Natural killer cell (primary cell): ENCODE measurements around the gene TP53I13. TPM values are rescaled to one million over a fixed set of nuclear protein-coding genes. Genes with fewer than 3 reads are reported as not detected.

ENCODE experiments used
- ATAC-seq, 3 donors: fragments of 150-1000 bp in 2 of 3; fragments of 200-7000 bp in 1 of 3; cut with Tn5 transposase; 1 replicate in 1 of 3; 2 replicates in 2 of 3; pipeline ENCODE4 v1.10.0; 2021; ENCODE audit warnings: mild to moderate bottlenecking in 2 of 3, moderate library complexity in 2 of 3
- DNase-seq, 2 donors: peaks; one replicate each; pipeline versions ENCODE4 v3.0.0 to v3.0.0-alpha.2; 2013 to 2021; ENCODE audit warnings: mixed read lengths in 1 of 2
- H3K27ac ChIP-seq: one replicate; pipeline ENCODE4 v1.5.1; 2013; ENCODE audit warnings: mild to moderate bottlenecking, low read length
- H3K27me3 ChIP-seq: one replicate; pipeline ENCODE4 v1.6.1; 2013; ENCODE audit warnings: low read length; ENCODE audit not compliant: control insufficient read depth, insufficient read depth
- H3K36me3 ChIP-seq: one replicate; pipeline ENCODE4 v1.6.1; 2013; ENCODE audit warnings: low read length; ENCODE audit not compliant: control insufficient read depth, insufficient read depth
- H3K4me1 ChIP-seq: one replicate; pipeline ENCODE4 v1.6.1; 2013; ENCODE audit warnings: low read length; ENCODE audit not compliant: control insufficient read depth, insufficient read depth
- H3K4me3 ChIP-seq: one replicate; pipeline ENCODE4 v1.5.1; 2013; ENCODE audit warnings: low read length
- H3K9me3 ChIP-seq: one replicate; pipeline ENCODE4 v1.6.1; 2013; ENCODE audit warnings: low read length; ENCODE audit not compliant: control insufficient read depth, insufficient read depth
- H3K27ac Mint-ChIP-seq, 2 donors: one replicate each; pipeline ENCODE4 v1.8.0; 2022; ENCODE audit warnings: mild to moderate bottlenecking in 2 of 2, mixed read lengths in 2 of 2, moderate library complexity in 1 of 2
- H3K27me3 Mint-ChIP-seq, 2 donors: one replicate each; pipeline ENCODE4 v1.8.0; 2022; ENCODE audit warnings: low read depth in 2 of 2, mixed read lengths in 2 of 2
- H3K36me3 Mint-ChIP-seq: one replicate; pipeline ENCODE4 v1.8.0; 2022; ENCODE audit warnings: mixed read lengths
- H3K4me1 Mint-ChIP-seq, 2 donors: one replicate each; pipeline ENCODE4 v1.8.0; 2022; ENCODE audit warnings: mixed read lengths in 2 of 2
- H3K4me3 Mint-ChIP-seq: one replicate; pipeline ENCODE4 v1.8.0; 2022; ENCODE audit warnings: mild to moderate bottlenecking, moderate library complexity, mixed read lengths
- H3K9me3 Mint-ChIP-seq, 2 donors: one replicate each; pipeline ENCODE4 v1.8.0; 2022; ENCODE audit warnings: mixed read lengths in 2 of 2
- WGBS: methylation state at CpG from one replicate; pipeline ENCODE4 v1.1.7; 2013; ENCODE audit warnings: missing lambda C conversion rate; ENCODE audit not compliant: insufficient coverage; 5-methylcytosine and 5-hydroxymethylcytosine counted together
- intact Hi-C: fragments of 100-400 bp; cut with micrococcal nuclease; formaldehyde crosslinking; loops from one replicate; pipeline ENCODE4 v1.14.2; 2022
- total RNA-seq, 4 donors: library from RNA; stranded (reverse); fragments of 120-200 nt in 1 of 4; gene quantifications; one replicate each; pipeline versions ENCODE4 v1.2.3 to v1.2.4, GENCODE V29; 2013 to 2022
- TF ChIP-seq, protein P1 (sequence below): fragments of 200-600 bp; IDR thresholded peaks from one replicate; pipeline ENCODE4 v1.8.0; 2022; ENCODE audit warnings: antibody characterized with exemption

The TP53I13 gene
- total RNA-seq, 3 donors from 2014 or later (not counting 1 experiment from before 2014, with no cell fraction given) = 122 to 148 (median 148) TPM

DNA sequence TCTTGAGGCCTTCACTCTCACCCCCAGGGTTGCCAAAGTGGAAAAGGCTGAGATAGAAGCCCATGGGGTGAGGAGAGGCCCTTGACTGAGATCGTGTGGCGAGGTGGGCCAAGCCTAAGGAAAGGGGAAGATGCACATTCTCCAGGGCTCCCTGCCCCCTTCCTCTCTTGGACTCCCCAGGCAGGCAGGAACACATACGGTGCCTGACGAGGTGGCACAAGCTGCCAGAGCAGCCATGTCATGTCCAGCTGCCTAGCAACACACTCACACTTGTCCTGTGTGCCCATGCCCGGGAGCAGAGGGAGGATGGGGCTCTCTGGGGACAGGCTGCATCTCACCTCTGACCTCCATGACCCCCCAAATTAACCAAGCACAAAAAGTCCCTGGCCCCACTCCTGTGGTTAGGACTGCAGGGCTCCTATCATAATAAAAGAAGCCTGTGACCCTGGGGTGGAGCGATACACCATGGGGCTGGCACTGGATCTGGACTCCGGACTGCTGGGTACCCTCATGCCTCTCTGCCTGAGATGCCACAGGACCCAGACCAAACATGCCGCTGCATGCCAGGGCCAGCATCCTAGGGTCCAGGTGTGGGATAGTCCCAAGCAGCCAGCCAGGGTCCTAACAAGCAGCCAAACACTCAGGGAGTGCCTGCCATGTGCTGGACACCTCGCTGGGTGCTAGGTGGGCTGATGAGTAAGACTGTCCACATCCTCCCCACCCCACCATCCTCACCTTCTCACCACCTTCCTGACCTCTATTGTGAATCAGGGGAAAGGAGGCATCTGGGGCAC lies 18.4 kb downstream of the TP53I13 start:
- no peaks in the 10 kb centered on the region for H3K27me3 Mint-ChIP-seq
- ATAC-seq (no peak), DNase-seq (no peak)
- no peaks in the 10 kb centered on the region for H3K9me3 Mint-ChIP-seq
- H3K9me3 ChIP-seq = no peaks in the 10 kb centered on the region
- no peaks in the 10 kb centered on the region for H3K27me3 ChIP-seq
- H3K4me3 ChIP-seq = no peak overlapping the region
- H3K4me3 Mint-ChIP-seq = no peak overlapping the region
- H3K36me3 ChIP-seq = peaks cover 12% of the 10 kb centered on the region
- peak overlapping the region; percentile 26 to 79 for H3K27ac Mint-ChIP-seq
- TF ChIP-seq, protein P1, sequence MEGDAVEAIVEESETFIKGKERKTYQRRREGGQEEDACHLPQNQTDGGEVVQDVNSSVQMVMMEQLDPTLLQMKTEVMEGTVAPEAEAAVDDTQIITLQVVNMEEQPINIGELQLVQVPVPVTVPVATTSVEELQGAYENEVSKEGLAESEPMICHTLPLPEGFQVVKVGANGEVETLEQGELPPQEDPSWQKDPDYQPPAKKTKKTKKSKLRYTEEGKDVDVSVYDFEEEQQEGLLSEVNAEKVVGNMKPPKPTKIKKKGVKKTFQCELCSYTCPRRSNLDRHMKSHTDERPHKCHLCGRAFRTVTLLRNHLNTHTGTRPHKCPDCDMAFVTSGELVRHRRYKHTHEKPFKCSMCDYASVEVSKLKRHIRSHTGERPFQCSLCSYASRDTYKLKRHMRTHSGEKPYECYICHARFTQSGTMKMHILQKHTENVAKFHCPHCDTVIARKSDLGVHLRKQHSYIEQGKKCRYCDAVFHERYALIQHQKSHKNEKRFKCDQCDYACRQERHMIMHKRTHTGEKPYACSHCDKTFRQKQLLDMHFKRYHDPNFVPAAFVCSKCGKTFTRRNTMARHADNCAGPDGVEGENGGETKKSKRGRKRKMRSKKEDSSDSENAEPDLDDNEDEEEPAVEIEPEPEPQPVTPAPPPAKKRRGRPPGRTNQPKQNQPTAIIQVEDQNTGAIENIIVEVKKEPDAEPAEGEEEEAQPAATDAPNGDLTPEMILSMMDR = no peak
- no peak overlapping the region for H3K27ac ChIP-seq
- 78% methylated on average over 8 of the region's 9 CpGs for WGBS
- H3K36me3 Mint-ChIP-seq = no peaks in the 10 kb centered on the region
- H3K4me1 Mint-ChIP-seq = peaks cover 15 to 61% of the 10 kb centered on the region in 2 donors
- peaks cover 66% of the 10 kb centered on the region for H3K4me1 ChIP-seq
- intact Hi-C loops = no loop called here

- Mint-ChIP-seq H3K27me3 (no peaks in the 10 kb centered on the region), H3K27ac (peak overlapping the region; percentile 50 to 79), H3K4me1 (peaks cover 20 to 64% of the 10 kb centered on the region in 2 donors), H3K9me3 (no peaks in the 10 kb centered on the region), H3K36me3 (no peaks in the 10 kb centered on the region), H3K4me3 (peak overlapping the region; percentile 85)
- Histone ChIP-seq H3K27ac (no peak overlapping the region), H3K4me1 (peaks cover 74% of the 10 kb centered on the region), H3K9me3 (no peaks in the 10 kb centered on the region), H3K27me3 (no peaks in the 10 kb centered on the region), H3K36me3 (peaks cover 5% of the 10 kb centered on the region), H3K4me3 (no peak overlapping the region)
- WGBS = 92% methylated on average over 5 of the region's 6 CpGs
- ATAC-seq = no peak
- TF ChIP-seq, protein P1 = no peak
- no peak for DNase-seq
- intact Hi-C loops = no loop called here
Observed at GRCh38 chr17:29587591-29587990, 19.1 kb downstream of the TP53I13 start.

DNA sequence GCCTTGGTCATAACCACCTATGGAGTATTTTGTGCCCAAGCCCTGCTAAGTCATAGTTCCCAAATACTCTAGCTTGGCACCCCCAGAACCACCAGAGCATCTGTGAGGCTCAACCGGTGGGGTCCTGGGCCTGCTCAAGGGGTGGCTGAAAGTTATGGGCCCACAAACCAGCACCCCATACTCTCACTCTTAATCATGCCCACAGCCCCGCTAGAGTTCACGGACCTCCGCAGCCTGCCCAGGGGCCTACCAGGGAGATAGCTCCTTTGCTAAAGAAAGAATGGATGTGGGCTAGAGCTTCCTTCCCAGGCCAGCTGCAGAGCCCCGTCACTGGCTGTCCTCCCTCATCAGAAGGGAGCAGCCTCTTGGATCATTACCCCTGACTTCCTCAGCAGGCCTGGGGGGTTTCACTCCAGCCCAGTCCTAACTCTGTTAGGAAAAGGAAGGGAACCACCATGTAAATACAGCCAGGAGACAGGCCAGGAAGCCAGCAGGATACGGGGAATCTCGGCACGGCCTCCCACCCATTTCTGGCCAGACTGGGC lies 19.6 kb downstream of the TP53I13 start:
- intact Hi-C loops = loop anchor here (2.0 kb wide), 2 partner anchors 19 to 27 kb away; partner anchors contain the start of gene TP53I13
- Histone ChIP-seq H3K27me3 (no peaks in the 10 kb centered on the region), H3K4me1 (peaks cover 77% of the 10 kb centered on the region), H3K4me3 (peak overlapping the region; percentile 70), H3K27ac (peak overlapping the region; percentile 56), H3K9me3 (no peaks in the 10 kb centered on the region), H3K36me3 (peaks cover 2% of the 10 kb centered on the region)
- Mint-ChIP-seq H3K27ac (peak overlapping the region; percentile 50 to 79), H3K9me3 (no peaks in the 10 kb centered on the region), H3K27me3 (no peaks in the 10 kb centered on the region), H3K36me3 (no peaks in the 10 kb centered on the region), H3K4me3 (peak overlapping the region; percentile 85), H3K4me1 (peaks cover 20 to 68% of the 10 kb centered on the region in 2 donors)
- DNase-seq = no peak
- TF ChIP-seq, protein P1 = no peak
- WGBS = 20% methylated on average over 5 of the region's 8 CpGs
- ATAC-seq = no peak
